ENCODE measurements around the gene HDAC4. TPM values are rescaled to one million over a fixed set of nuclear protein-coding genes. Genes with fewer than 3 reads are reported as not detected.

The HDAC4 gene
- polyA plus RNA-seq, 1 experiment, result 8.9 TPM

DNA sequence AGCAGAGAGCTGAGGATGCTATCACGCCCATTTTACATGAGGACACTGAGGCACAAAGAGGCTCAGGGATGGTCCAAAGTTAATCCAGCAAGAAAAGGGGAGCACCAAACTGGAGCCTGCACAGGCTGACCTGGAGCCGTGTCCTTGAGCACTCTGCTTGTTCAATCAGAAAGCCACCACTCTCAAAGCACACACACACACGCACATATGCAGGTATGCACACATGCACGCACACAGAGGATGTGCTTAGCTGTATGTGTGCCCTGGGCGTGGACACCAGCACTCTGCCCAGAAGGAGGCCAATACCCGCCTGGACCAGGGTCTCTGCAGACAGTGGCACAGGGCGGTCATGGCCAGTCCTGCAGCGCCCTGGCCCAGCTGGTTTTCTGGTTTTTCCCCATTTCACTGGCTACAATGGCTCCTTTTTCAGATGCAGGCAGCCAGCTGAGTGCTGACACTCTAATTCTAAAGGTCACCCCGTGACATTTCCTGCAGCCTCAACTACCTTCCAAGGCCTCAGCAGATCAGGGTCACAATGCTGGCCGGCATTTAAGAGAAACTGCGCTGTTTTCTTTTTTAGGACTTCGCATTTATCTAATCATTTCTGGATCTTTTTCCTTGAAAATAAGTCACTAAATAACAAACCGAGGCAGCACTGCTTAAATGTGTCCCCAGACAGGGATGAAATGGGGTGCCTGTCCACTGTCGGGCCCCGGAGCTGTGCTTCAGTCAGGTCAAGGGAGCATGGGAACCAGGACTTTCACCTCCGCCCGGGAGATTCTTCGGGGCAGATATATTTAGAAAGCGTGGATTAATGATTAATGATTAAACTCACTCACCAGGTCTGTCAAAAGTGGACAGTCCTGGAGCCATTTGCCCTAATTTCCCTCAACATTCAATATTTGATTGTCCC lies 104.5 kb downstream of the HDAC4 start:
- ChIA-PET CTCF (interaction anchor here (0.7 kb wide), 1 partner anchor 183 kb away, joined by 5 read pairs; no protein-coding TSS in a partner anchor), POLR2A (interaction anchor here (0.7 kb wide), 1 partner anchor 11 kb away, joined by 3 read pairs; no protein-coding TSS in a partner anchor)
- Histone ChIP-seq H3K9me3 (ENCODE audit: control insufficient read depth, insufficient read depth, low read length) (no peaks in the 10 kb centered on the region; the same call in 1 of the 2 replicates), H3K27me3 (ENCODE audit: control insufficient read depth, insufficient read depth, low read length) (no peaks in the 10 kb centered on the region), H3K27ac (ENCODE audit: low read depth, low read length) (no peak overlapping the region), H3K4me3 (ENCODE audit: low read depth, low read length) (no peak overlapping the region)
- TF ChIP-seq CTCF (IDR thresholded peaks at IDR 0.05; ENCODE audit: low read depth, low read length), result no peak
- no peak for DNase-seq (ENCODE audit: low read depth, low spot score)

GRCh38 chr2:239295377-239296019 lies 105.3 kb downstream of the HDAC4 start:
- CTCF ChIA-PET, result no interaction called here
- TF ChIP-seq CTCF (IDR thresholded peaks at IDR 0.05; ENCODE audit: low read depth, low read length), result no peak
- Histone ChIP-seq H3K27me3 (ENCODE audit: control insufficient read depth, insufficient read depth, low read length) (no peaks in the 10 kb centered on the region), H3K4me3 (ENCODE audit: low read depth, low read length) (no peak overlapping the region), H3K27ac (ENCODE audit: low read depth, low read length) (no peak overlapping the region), H3K9me3 (ENCODE audit: control insufficient read depth, insufficient read depth, low read length) (no peaks in the 10 kb centered on the region; the same call in 1 of the 2 replicates)
- no peak for DNase-seq (ENCODE audit: low read depth, low spot score)
- POLR2A ChIA-PET, result interaction anchor here (0.7 kb wide), 3 partner anchors 10 to 28 kb away, joined by 3 to 7 read pairs (median 3); no protein-coding TSS in a partner anchor

- TF ChIP-seq CTCF (IDR thresholded peaks at IDR 0.05; ENCODE audit: low read depth, low read length), result no peak
- ChIA-PET POLR2A (interaction anchor here (0.7 kb wide), 1 partner anchor 11 kb away, joined by 7 read pairs; no protein-coding TSS in a partner anchor), CTCF (no interaction called here)
- no peak for DNase-seq (ENCODE audit: low read depth, low spot score)
- no peaks in the 10 kb centered on the region for H3K27me3 ChIP-seq (ENCODE audit: control insufficient read depth, insufficient read depth, low read length)
- H3K9me3 ChIP-seq (ENCODE audit: control insufficient read depth, insufficient read depth, low read length), result no peaks in the 10 kb centered on the region; the same call in 1 of the 2 replicates
- H3K27ac ChIP-seq (ENCODE audit: low read depth, low read length), result no peak overlapping the region
- no peak overlapping the region for H3K4me3 ChIP-seq (ENCODE audit: low read depth, low read length)
Measured at GRCh38 chr2:239294571-239295054, 106.2 kb downstream of the HDAC4 start.

DNA sequence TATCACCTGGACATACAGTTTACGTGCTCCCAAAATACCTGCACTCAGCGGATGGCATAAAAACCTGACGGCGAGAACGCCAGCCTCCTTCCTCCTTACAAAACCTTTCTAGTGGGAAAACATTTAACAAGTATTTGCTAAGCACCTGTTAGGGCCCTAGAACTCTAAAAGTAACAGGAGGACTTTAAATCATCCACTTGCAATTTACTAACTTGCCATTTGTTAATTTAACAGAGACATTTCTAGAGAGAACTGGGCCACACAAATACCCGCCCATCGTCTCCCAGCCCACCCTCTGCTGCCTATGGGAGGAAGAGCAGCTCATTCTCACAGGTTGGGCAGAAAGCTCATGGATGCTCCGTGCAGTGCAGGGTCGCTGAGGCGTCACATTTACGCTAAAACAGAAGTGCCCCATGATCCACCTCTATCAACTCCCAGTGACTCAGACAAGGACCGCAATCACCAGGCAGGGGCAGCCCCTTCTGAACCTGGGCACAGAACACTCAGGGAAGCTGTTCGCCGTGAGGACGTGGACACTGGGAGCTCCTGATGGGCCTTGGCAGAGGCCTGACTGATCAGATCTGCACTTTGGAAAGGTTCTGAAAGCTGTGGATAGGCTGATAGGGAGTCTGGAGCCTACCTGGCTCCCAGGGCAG lies 106.9 kb downstream of the HDAC4 start:
- DNase-seq (ENCODE audit: low read depth, low spot score), result no peak
- ChIA-PET CTCF (interaction anchor here (0.8 kb wide), 1 partner anchor 149 kb away, joined by 3 read pairs; no protein-coding TSS in a partner anchor), POLR2A (interaction anchor here (1.4 kb wide), 1 partner anchor 35 kb away, joined by 9 read pairs; no protein-coding TSS in a partner anchor)

More for the DNA sequence above, 106.9 kb downstream of the HDAC4 start:
- no peaks in the 10 kb centered on the region; the same call in 1 of the 2 replicates for H3K9me3 ChIP-seq (ENCODE audit: control insufficient read depth, insufficient read depth, low read length)
- H3K27ac ChIP-seq (ENCODE audit: low read depth, low read length), result no peak overlapping the region
- no peaks in the 10 kb centered on the region for H3K27me3 ChIP-seq (ENCODE audit: control insufficient read depth, insufficient read depth, low read length)
- H3K4me3 ChIP-seq (ENCODE audit: low read depth, low read length), result no peak overlapping the region
- no peak for TF ChIP-seq CTCF (IDR thresholded peaks at IDR 0.05; ENCODE audit: low read depth, low read length)

Data from AG04450 (cell line).